GM12892 (cell line): Measurements from ENCODE around the gene ACOT7. TPM values are rescaled to one million over a fixed set of nuclear protein-coding genes. Genes with fewer than 3 reads are reported as not detected.
A peak's percentile ranks its signal among the peaks of the same experiment; 100 is the strongest.
"Not testable (repeated sequence)": the region's sequence is repeated elsewhere in the genome, so short reads cannot be mapped to it uniquely, and the experiment has no call there.

Source experiments
- DNase-seq: peaks from one replicate; pipeline ENCODE4 v3.0.0; 2011; ENCODE audit not compliant: insufficient read length
- FAIRE-seq: peaks from 2 replicates; lab custom pipeline; 2011; peaks lifted over from hg19 to GRCh38; lab: Jason Lieb, UNC
- POLR2A ChIP-seq: IDR thresholded peaks from 2 replicates; pipeline ENCODE4 v1.6.1; 2011; ENCODE audit warnings: low read depth, low read length, control low read depth
- POLR2AphosphoS5 ChIP-seq: IDR thresholded peaks from 2 replicates; pipeline ENCODE4 v1.6.1; 2011; ENCODE audit warnings: low read depth, low read length, control low read depth
- TAF1 ChIP-seq: IDR thresholded peaks from 2 replicates; pipeline ENCODE4 v1.6.1; 2011; ENCODE audit warnings: low read depth, mild to moderate bottlenecking, control low read depth, low read length, borderline replicate concordance
- polyA plus RNA-seq: library from polyadenylated mRNA; unstranded; fragments of >200 nt; gene quantifications from one replicate; pipeline ENCODE4 v1.2.1, GENCODE V29; 2012; ENCODE audit warnings: missing spikeins, inconsistent platforms; ENCODE audit not compliant: missing spikeins

The ACOT7 gene
- 46.6 TPM for polyA plus RNA-seq

- FAIRE-seq (peak; percentile 89), DNase-seq (peak; percentile 88)
- TF ChIP-seq POLR2AphosphoS5: 0 out of 2 replicates have a peak, but pooled peaks have one; percentile 22
- TF ChIP-seq POLR2A: peak; percentile 64; the same call in 1 of the 2 replicates
- TF ChIP-seq TAF1: no peak
These were observed at the start of gene ACOT7 for GRCh38 chr1:6393400-6394187. Gene ACOT7 (minus strand): TSS chr1:6393767. CDS start chr1:6393399, 368 bp downstream.

- DNase-seq (no peak), FAIRE-seq (no peak)
- TF ChIP-seq TAF1: no peak
- TF ChIP-seq POLR2AphosphoS5: no peak
- TF ChIP-seq POLR2A: no peak
These were observed 48.0 kb upstream of the ACOT7 start for GRCh38 chr1:6441586-6441985.

GRCh38 chr1:6440198-6441126 lies 46.9 kb upstream of the ACOT7 start:
- TF ChIP-seq POLR2AphosphoS5: no peak
- no peak for TF ChIP-seq POLR2A
- TF ChIP-seq TAF1: no peak
- no peak for FAIRE-seq
- no peak for DNase-seq

GRCh38 chr1:6438047-6438525 lies 44.5 kb upstream of the ACOT7 start:
- TF ChIP-seq TAF1 (no peak), POLR2AphosphoS5 (no peak), POLR2A (no peak)
- DNase-seq: peak; percentile 84
- FAIRE-seq: peak; percentile 87

DNA sequence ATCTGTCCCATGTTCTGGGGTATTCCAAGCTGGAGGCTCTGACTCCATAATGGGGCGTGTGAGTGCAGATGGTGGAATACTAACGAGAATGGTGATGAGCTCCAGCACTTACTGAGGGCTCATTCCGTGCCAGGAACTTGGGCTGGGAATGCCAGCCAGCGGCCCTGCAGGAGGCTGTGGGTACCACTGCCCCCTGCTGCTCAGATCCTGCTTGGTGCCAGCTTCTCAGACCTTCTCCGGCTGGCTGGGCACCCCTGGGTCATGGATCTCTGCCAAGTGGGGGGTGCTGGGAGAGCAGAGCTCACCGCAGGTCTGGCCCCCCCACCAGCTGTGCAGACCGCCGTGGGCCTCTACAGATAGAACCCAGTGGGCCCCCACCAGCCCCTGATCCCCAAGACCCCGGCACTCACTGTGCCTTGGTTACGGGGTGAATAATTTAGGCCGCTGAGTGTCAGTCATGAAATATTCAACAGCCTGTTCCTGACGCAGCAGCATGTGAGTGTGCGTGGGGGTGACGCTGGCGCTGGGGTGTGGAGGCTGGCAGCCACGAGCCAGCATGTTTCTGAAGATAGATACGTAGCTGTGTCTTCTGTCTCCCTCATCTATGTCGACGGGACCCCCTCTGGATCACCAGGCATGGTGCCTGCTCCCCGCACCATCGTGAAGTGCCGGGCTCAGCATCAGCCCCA lies 43.6 kb upstream of the ACOT7 start:
- not testable (repeated sequence) for DNase-seq, FAIRE-seq

GRCh38 chr1:6436277-6436676 lies 42.7 kb upstream of the ACOT7 start:
- not testable (repeated sequence) for DNase-seq, FAIRE-seq

GRCh38 chr1:6435547-6435946 lies 42.0 kb upstream of the ACOT7 start:
- no peak for TF ChIP-seq TAF1
- TF ChIP-seq POLR2AphosphoS5: no peak
- no peak for TF ChIP-seq POLR2A
- DNase-seq (no peak), FAIRE-seq (no peak)

DNA sequence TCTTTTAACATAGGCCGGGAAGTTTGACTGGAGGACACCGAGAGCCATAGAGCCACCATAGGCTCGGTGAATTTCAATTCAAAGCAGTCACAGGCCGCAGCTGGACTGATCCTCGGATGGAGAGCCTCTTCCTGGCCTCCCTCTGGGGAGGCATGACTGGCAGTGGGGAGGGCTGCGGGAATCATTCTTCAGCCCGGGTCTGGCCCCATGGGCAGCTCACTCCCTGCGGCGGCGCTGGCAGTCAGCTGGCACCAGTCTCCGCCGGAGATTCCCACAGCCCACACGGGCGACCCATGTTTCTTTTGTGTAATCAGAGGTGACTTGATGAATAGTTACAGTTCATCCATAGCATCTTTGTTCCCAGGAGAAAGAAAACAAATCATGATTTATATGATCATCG lies 41.6 kb upstream of the ACOT7 start:
- DNase-seq (no peak), FAIRE-seq (no peak)
- TF ChIP-seq TAF1 (no peak), POLR2AphosphoS5 (no peak), POLR2A (no peak)

DNA sequence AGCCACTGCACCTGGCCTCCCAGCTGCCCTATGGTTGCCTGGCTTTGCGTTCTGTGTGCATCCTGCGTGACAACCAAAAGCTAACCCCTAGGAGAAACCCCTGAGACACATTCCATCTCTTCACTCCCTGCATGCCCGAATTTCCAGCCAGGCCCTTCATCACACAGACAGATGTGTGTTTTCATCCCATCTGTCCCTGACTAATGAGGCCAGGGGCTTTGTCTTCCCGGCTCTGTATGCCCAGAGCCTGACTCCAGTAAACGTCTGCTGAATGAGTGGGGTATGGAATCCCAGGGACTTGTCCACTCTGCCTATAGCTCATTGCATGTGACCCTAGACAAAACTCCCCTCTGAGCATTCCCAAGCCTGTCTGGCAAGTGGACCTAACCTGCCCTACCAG lies 40.6 kb upstream of the ACOT7 start:
- TF ChIP-seq POLR2AphosphoS5 (no peak), TAF1 (no peak), POLR2A (no peak)
- FAIRE-seq (no peak), DNase-seq (no peak)

DNA sequence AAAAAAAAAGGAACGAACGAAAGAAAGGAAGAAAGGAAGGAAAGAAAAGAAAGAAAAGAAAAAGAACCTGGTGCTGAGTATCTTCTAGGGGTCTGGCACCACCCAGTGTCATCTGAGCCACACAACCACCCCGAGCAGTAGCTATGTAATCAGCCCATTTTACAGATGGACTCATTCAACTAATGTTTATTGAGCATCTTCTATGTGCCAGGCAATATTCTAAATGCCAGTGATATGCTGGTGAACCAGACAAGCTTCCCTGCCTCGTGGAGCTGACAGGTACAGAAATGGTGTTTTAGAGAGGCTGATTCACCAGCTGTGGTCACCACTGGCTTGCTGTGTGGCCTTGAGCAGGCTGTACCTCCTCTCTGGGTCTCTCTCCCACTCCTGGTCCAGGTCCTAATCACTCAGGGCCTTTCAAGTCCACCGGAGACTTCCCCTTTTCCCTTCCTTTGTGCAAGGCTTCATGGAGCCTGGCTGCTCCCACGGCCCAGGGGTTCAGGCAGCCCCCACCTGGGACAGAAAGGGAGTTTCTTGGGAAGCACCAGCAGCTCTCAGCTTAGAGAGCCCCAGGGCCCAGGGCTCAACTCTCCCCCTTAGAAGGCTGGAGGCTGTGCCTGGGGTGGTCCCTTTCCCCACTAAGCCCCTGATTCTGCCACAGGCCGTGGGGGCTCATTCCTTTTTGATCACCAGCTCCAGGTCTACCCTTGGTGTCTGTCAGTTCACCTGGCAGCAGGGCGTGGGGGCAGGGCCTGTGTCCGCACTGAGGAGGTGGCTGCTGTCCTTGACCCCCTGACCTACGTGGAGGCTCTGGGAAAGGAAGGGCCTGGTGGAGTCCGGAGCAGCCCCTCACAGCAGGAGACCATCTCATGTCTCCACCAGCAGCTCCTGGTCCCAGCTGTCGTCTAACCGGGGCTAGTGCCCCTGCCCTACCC lies 38.3 kb upstream of the ACOT7 start:
- FAIRE-seq: peak; percentile 63
- not testable (repeated sequence) for DNase-seq

GRCh38 chr1:6429660-6430411 lies 36.3 kb upstream of the ACOT7 start:
- DNase-seq: not testable (repeated sequence)
- FAIRE-seq: peak; percentile 83

- DNase-seq: not testable (repeated sequence)
- FAIRE-seq: peak; percentile 94
These were observed 34.9 kb upstream of the ACOT7 start for GRCh38 chr1:6428453-6428852.
